ENCODE measurements around the gene MED9. TPM values are rescaled to one million over a fixed set of nuclear protein-coding genes. Genes with fewer than 3 reads are reported as not detected.

Gene MED9
- total RNA-seq, 4 donors from 2014 or later, result 3.2 to 17.4 (median 13.4) TPM

DNA sequence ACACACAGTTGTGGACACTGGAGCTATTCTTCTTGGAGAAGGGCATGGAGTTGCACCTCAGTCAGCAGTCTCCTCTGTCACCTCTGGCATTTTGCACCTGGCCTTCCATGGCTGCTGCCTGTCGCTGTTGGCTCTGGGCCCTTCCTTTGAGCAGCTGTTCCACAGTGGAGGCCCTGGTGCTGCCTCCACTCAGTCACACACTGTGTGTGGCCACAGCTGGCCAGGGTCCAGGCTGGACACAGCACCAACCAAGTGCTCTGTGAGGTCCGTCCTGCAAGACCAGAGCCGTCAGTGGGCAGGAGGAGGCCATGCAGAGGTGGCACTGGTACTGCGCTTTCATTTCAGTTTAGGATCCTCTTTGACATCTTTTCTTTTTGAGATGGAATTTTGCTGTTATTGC lies 21.6 kb upstream of the MED9 start:
- Histone ChIP-seq H3K27ac (no peak overlapping the region), H3K9me3 (no peaks in the 10 kb centered on the region), H3K36me3 (no peaks in the 10 kb centered on the region), H3K27me3 (no peaks in the 10 kb centered on the region), H3K4me3 (no peak overlapping the region), H3K4me1 (no peaks in the 10 kb centered on the region)
- no peak for DNase-seq
- intact Hi-C loops (cut with DNase I; ENCODE audit: low total_unique reads), result no loop called here
- TF ChIP-seq, protein P1, sequence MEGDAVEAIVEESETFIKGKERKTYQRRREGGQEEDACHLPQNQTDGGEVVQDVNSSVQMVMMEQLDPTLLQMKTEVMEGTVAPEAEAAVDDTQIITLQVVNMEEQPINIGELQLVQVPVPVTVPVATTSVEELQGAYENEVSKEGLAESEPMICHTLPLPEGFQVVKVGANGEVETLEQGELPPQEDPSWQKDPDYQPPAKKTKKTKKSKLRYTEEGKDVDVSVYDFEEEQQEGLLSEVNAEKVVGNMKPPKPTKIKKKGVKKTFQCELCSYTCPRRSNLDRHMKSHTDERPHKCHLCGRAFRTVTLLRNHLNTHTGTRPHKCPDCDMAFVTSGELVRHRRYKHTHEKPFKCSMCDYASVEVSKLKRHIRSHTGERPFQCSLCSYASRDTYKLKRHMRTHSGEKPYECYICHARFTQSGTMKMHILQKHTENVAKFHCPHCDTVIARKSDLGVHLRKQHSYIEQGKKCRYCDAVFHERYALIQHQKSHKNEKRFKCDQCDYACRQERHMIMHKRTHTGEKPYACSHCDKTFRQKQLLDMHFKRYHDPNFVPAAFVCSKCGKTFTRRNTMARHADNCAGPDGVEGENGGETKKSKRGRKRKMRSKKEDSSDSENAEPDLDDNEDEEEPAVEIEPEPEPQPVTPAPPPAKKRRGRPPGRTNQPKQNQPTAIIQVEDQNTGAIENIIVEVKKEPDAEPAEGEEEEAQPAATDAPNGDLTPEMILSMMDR (IDR thresholded peaks at IDR 0.05), result no peak

DNA sequence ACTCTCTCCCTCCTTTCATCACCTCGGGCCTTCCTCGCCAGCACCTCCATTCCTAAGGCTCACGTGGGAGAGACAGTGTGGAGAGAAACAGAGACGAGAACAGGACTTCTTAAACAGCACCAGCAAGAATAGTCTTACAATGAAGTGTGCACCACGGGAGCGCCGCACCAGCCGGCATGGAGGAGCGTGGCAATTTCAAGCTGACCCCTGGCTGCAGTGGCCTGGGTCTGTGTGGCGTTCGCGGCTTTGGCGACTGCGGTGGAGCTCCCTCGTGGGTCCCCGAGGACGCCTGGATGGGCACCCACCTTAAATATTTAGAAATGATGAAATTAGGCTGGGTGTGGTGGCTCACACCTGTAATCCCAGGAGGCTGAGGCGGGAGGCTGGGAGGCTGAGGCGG lies 20.5 kb upstream of the MED9 start:
- TF ChIP-seq, protein P1 (IDR thresholded peaks at IDR 0.05), result no peak
- no peak for TF ChIP-seq POLR2A (IDR thresholded peaks at IDR 0.05)
- Histone ChIP-seq H3K27ac (no peak overlapping the region), H3K4me3 (no peak overlapping the region), H3K36me3 (no peaks in the 10 kb centered on the region), H3K4me1 (no peaks in the 10 kb centered on the region), H3K27me3 (no peaks in the 10 kb centered on the region), H3K9me3 (no peaks in the 10 kb centered on the region)
- intact Hi-C loops (cut with DNase I; ENCODE audit: low total_unique reads), result no loop called here
- no peak for DNase-seq

DNA sequence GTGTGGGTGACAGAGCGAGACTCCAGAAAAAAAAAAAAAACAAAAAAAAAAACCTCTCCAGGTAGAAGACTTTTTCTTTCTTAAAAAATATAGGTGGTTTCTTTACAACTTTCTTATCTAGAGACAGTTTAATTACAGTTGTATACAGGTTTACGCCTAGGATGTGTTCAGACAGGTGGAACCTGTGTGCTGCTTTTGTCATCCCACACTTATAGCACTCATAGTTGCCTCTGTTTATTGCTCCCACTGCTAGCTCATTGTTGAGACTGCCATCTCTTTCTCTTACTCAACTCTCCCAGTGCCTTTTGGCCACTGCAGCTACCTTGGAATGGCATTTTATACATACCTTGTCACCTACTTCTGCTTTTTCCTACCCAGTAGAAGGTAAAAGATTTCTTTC lies 19.1 kb upstream of the MED9 start:
- Histone ChIP-seq H3K27me3 (no peaks in the 10 kb centered on the region), H3K4me3 (no peak overlapping the region), H3K9me3 (no peaks in the 10 kb centered on the region), H3K4me1 (no peaks in the 10 kb centered on the region), H3K27ac (no peak overlapping the region), H3K36me3 (no peaks in the 10 kb centered on the region)
- no peak for TF ChIP-seq POLR2A (IDR thresholded peaks at IDR 0.05)
- TF ChIP-seq, protein P1 (IDR thresholded peaks at IDR 0.05), result no peak
- intact Hi-C loops (cut with DNase I; ENCODE audit: low total_unique reads), result no loop called here
- no peak for DNase-seq

DNA sequence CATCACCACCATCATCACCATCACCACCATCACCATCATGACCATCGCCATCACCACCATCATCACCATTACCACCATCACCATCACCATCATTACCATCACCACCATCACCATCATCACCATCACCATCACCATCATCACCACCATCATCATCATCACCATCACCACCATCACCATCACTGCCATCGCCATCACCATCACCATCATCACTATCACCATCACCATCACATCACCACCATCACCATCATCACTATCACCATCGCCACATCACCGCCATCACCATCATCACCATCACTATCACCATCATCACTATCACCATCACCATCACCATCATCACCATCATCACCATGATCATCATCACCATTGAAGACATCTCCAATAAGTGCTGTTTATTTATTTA lies 16.8 kb upstream of the MED9 start:
- Histone ChIP-seq H3K36me3 (no peaks in the 10 kb centered on the region), H3K27me3 (no peaks in the 10 kb centered on the region), H3K27ac (no peak overlapping the region), H3K4me3 (no peak overlapping the region), H3K9me3 (no peaks in the 10 kb centered on the region), H3K4me1 (no peaks in the 10 kb centered on the region)
- TF ChIP-seq, protein P1 (IDR thresholded peaks at IDR 0.05), result no peak
- no peak for TF ChIP-seq POLR2A (IDR thresholded peaks at IDR 0.05)
- intact Hi-C loops (cut with DNase I; ENCODE audit: low total_unique reads), result no loop called here
- no peak for DNase-seq

DNA sequence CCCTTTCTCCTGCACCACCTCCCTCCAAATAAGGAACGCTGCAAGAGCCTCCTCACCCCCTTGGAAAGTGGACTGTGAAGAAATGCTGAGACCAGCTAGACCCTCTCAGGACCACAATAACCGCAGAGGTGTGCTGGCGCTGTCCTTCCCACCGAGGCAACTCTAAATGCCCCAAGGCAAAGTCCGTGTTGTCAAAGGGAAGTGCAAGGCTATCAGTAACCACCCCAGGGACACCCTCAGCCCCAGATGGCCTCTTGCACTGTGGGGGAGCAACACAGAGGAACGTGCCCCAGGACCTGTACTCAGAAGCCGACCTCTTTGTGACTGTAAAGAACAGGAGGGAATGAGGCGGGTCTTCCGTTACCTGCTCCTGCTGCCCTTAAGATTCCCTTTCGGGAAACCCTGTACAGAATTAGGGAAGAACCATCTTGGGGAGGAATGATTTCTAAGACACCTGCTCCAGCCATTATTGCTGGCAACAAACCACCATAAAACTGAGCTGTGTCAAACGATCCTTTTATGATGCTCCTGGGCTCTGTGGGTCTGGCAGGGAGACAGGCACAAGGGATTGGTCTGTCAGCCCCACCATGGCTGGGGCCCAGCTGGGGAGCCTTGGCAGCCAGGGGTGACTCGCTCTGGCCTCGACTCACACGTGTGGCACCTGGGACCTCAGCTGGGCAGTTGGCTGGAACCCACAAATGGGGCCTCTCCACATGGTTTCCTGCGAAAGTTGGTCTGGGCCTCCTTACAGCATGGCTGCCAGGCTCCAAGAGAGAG lies 14.6 kb upstream of the MED9 start:
- TF ChIP-seq, protein P1 (IDR thresholded peaks at IDR 0.05), result no peak
- TF ChIP-seq POLR2A (IDR thresholded peaks at IDR 0.05), result no peak
- no peaks in the 10 kb centered on the region for H3K9me3 ChIP-seq
- no peak overlapping the region for H3K27ac ChIP-seq
- H3K4me1 ChIP-seq, result no peaks in the 10 kb centered on the region
- intact Hi-C loops (cut with DNase I; ENCODE audit: low total_unique reads), result no loop called here
- no peak overlapping the region for H3K4me3 ChIP-seq
- H3K36me3 ChIP-seq, result no peaks in the 10 kb centered on the region
- no peaks in the 10 kb centered on the region for H3K27me3 ChIP-seq
- DNase-seq, result no peak
